Liver (tissue), 9 donors: ENCODE results near the gene ZIC1. TPM values are rescaled to one million over a fixed set of nuclear protein-coding genes. Genes with fewer than 3 reads are reported as not detected.

Source experiments
- DNase-seq: peaks from one replicate; pipeline ENCODE4 v3.0.0-alpha.2; 2017; ENCODE audit warnings: low spot score
- H3K27ac ChIP-seq, 2 donors: one replicate each; pipeline ENCODE4 v1.7.0; 2013; ENCODE audit warnings: inconsistent platforms in 2 of 2, low read length in 2 of 2, control low read depth in 1 of 2, low read depth in 1 of 2, mild to moderate bottlenecking in 1 of 2
- H3K27me3 ChIP-seq, 4 donors: one replicate each; pipeline versions ENCODE4 v1.6.1 to v1.7.0; 2013; ENCODE audit warnings: low read length in 3 of 4, inconsistent platforms in 1 of 4, mild to moderate bottlenecking in 1 of 4, moderate library complexity in 1 of 4; ENCODE audit not compliant: control insufficient read depth in 4 of 4, insufficient read depth in 4 of 4
- H3K36me3 ChIP-seq, 4 donors: one replicate each; pipeline versions ENCODE4 v1.6.1 to v1.7.0; 2013; ENCODE audit warnings: low read length in 3 of 4, mild to moderate bottlenecking in 3 of 4, low read depth in 1 of 4, moderate library complexity in 1 of 4; ENCODE audit not compliant: control insufficient read depth in 4 of 4, insufficient read depth in 3 of 4
- H3K4me1 ChIP-seq, 4 donors: one replicate each; pipeline versions ENCODE4 v1.6.1 to v1.7.0; 2013; ENCODE audit warnings: low read length in 3 of 4, mild to moderate bottlenecking in 3 of 4, moderate library complexity in 1 of 4; ENCODE audit not compliant: control insufficient read depth in 4 of 4, insufficient read depth in 4 of 4
- H3K4me3 ChIP-seq, 3 donors: one replicate each; pipeline versions ENCODE4 v1.6.1 to v1.7.0; 2013; ENCODE audit warnings: low read length in 3 of 3, control low read depth in 1 of 3, low read depth in 1 of 3, mild to moderate bottlenecking in 1 of 3
- H3K9ac ChIP-seq, 2 donors: one replicate each; pipeline ENCODE4 v1.7.0; 2013; ENCODE audit warnings: low read length in 2 of 2, mild to moderate bottlenecking in 2 of 2, moderate library complexity in 2 of 2, control low read depth in 1 of 2, low read depth in 1 of 2
- H3K9me3 ChIP-seq, 4 donors: one replicate each; pipeline versions ENCODE4 v1.6.1 to v1.7.0; 2013; ENCODE audit warnings: low read length in 3 of 4; ENCODE audit not compliant: control insufficient read depth in 4 of 4
- ATF3 ChIP-seq: IDR thresholded peaks from 2 replicates; pipeline ENCODE4 v1.6.1; 2016; ENCODE audit warnings: antibody characterized with exemption
- FOXA1 ChIP-seq: IDR thresholded peaks from 2 replicates; pipeline ENCODE4 v1.6.1; 2016; ENCODE audit warnings: antibody characterized with exemption
- GABPA ChIP-seq, 2 donors: IDR thresholded peaks in 1 of 2; conservative IDR thresholded peaks in 1 of 2; 2 replicates each; pipeline ENCODE4 v1.6.1; 2016; ENCODE audit warnings: antibody characterized with exemption in 2 of 2, mild to moderate bottlenecking in 1 of 2, moderate library complexity in 1 of 2
- HNF4A ChIP-seq, 2 donors: conservative IDR thresholded peaks; 2 replicates each; pipeline ENCODE4 v1.6.1; 2016; ENCODE audit warnings: antibody characterized with exemption in 2 of 2, mild to moderate bottlenecking in 2 of 2
- JUND ChIP-seq, 2 donors: IDR thresholded peaks; 2 replicates each; pipeline ENCODE4 v1.6.1; 2016; ENCODE audit warnings: antibody characterized with exemption in 2 of 2
- NR2F2 ChIP-seq: IDR thresholded peaks from 2 replicates; pipeline ENCODE4 v1.6.1; 2016; ENCODE audit warnings: antibody characterized with exemption
- RAD21 ChIP-seq, 2 donors: IDR thresholded peaks; 2 replicates each; pipeline ENCODE4 v1.6.1; 2016; ENCODE audit warnings: antibody characterized with exemption in 2 of 2, mild to moderate bottlenecking in 2 of 2
- RXRA ChIP-seq, 2 donors: IDR thresholded peaks; 2 replicates each; pipeline ENCODE4 v1.6.1; 2017 to 2018; ENCODE audit warnings: antibody characterized with exemption in 2 of 2, mild to moderate bottlenecking in 1 of 2
- TAF1 ChIP-seq: conservative IDR thresholded peaks from 2 replicates; pipeline ENCODE4 v1.6.1; 2016; ENCODE audit warnings: antibody characterized with exemption, mild to moderate bottlenecking
- YY1 ChIP-seq: IDR thresholded peaks from 2 replicates; pipeline ENCODE4 v1.6.1; 2016; ENCODE audit warnings: antibody characterized with exemption, mild to moderate bottlenecking
- WGBS: extraction: QIAGEN DNeasy Blood & Tissue Kit; methylation state at CpG from one replicate; pipeline ENCODE4 v1.1.7; 2013; 5-methylcytosine and 5-hydroxymethylcytosine counted together
- polyA plus RNA-seq, 2 donors: library from polyadenylated mRNA; stranded (reverse) in 1 of 2; unstranded in 1 of 2; fragments of 200-250 nt in 1 of 2; fragments of >200 nt in 1 of 2; fragmentation: Nextera tagmentation in 1 of 2; extraction: Ambion mirVana in 1 of 2; gene quantifications; one replicate each; pipeline versions ENCODE4 v1.2.1 to v1.2.3, GENCODE V29; 2013 to 2015
- total RNA-seq, 2 donors: library from RNA; depleted of rRNA; stranded (reverse); fragments of >200 nt; gene quantifications; one replicate each; pipeline ENCODE4 v1.2.3, GENCODE V29; 2014
- TF ChIP-seq, protein P1 (sequence below): IDR thresholded peaks from 2 replicates; pipeline ENCODE4 v1.6.1; 2016; ENCODE audit warnings: antibody characterized with exemption, mild to moderate bottlenecking
- TF ChIP-seq, protein P2 (sequence below): IDR thresholded peaks from 2 replicates; pipeline ENCODE4 v1.6.1; 2016; ENCODE audit warnings: antibody characterized with exemption
- TF ChIP-seq, protein P3 (sequence below): fragments of 150-350 bp; IDR thresholded peaks from 2 replicates; pipeline ENCODE4 v1.5.1; 2017; ENCODE audit warnings: improper control_type of control experiment, low read depth, low read length; ENCODE audit not compliant: missing input control
- donor health status: healthy.
- donor health status: healthy.
- donor health status: healthy.
- donor health status: healthy.
- donor health status: healthy.

ZIC1 gene
- total and polyA plus RNA-seq, 4 donors, result 4.4 TPM; not detected in 3

GRCh38 chr3:147411815-147412241 lies 2.7 kb downstream of the ZIC1 start:
- TF ChIP-seq NR2F2, result no peak
- TF ChIP-seq, protein P1, sequence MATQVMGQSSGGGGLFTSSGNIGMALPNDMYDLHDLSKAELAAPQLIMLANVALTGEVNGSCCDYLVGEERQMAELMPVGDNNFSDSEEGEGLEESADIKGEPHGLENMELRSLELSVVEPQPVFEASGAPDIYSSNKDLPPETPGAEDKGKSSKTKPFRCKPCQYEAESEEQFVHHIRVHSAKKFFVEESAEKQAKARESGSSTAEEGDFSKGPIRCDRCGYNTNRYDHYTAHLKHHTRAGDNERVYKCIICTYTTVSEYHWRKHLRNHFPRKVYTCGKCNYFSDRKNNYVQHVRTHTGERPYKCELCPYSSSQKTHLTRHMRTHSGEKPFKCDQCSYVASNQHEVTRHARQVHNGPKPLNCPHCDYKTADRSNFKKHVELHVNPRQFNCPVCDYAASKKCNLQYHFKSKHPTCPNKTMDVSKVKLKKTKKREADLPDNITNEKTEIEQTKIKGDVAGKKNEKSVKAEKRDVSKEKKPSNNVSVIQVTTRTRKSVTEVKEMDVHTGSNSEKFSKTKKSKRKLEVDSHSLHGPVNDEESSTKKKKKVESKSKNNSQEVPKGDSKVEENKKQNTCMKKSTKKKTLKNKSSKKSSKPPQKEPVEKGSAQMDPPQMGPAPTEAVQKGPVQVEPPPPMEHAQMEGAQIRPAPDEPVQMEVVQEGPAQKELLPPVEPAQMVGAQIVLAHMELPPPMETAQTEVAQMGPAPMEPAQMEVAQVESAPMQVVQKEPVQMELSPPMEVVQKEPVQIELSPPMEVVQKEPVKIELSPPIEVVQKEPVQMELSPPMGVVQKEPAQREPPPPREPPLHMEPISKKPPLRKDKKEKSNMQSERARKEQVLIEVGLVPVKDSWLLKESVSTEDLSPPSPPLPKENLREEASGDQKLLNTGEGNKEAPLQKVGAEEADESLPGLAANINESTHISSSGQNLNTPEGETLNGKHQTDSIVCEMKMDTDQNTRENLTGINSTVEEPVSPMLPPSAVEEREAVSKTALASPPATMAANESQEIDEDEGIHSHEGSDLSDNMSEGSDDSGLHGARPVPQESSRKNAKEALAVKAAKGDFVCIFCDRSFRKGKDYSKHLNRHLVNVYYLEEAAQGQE, result no peak
- peaks cover 0 to 12% (median 5%) of the 10 kb centered on the region in 4 donors for H3K9me3 ChIP-seq
- no peak overlapping the region for H3K27ac ChIP-seq
- H3K4me1 ChIP-seq, result peaks cover 7 to 35% (median 13%) of the 10 kb centered on the region in 4 donors
- no peak for DNase-seq
- no peak overlapping the region for H3K4me3 ChIP-seq
- peaks cover 0 to 41% (median 13%) of the 10 kb centered on the region in 4 donors for H3K27me3 ChIP-seq
- H3K36me3 ChIP-seq, result peaks cover 0 to 7% (median 0%) of the 10 kb centered on the region in 4 donors
- no peak overlapping the region for H3K9ac ChIP-seq
- WGBS, result 19% methylated on average over 20 of the region's 20 CpGs

DNA sequence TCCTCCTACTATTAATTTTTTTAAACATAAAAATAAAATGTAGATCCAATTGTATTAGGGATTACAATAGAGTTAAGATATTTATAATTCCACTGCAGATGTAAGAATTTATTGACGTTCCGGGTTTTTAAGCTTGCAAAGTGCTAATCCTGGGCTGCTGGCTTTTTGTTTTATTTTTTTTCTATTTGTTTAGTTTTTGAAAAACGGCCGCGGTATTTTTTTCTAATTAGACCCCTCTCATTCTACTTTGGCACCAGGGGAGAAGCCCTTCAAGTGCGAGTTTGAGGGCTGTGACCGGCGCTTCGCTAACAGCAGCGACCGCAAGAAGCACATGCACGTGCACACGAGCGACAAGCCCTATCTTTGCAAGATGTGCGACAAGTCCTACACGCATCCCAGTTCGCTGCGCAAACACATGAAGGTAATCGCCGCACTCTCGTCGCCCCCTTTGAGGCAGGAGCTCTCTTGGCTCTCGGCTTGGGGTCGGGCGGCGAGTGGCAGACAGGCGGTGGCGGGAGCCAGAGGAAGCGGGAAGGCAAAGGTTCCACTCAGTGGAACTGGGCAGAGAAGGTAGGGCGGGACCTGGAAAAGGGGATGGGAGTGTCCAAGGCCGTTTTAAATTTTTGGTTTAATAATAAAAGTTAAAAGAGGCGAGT lies 3.2 kb downstream of the ZIC1 start:
- Histone ChIP-seq H3K4me3 (no peak overlapping the region), H3K36me3 (peaks cover 0 to 7% (median 0%) of the 10 kb centered on the region in 4 donors), H3K4me1 (peaks cover 7 to 35% (median 13%) of the 10 kb centered on the region in 4 donors), H3K27ac (no peak overlapping the region), H3K9ac (no peak overlapping the region), H3K9me3 (peaks cover 0 to 10% (median 5%) of the 10 kb centered on the region in 4 donors), H3K27me3 (peaks cover 0 to 37% (median 13%) of the 10 kb centered on the region in 4 donors)
- TF ChIP-seq, protein P2, sequence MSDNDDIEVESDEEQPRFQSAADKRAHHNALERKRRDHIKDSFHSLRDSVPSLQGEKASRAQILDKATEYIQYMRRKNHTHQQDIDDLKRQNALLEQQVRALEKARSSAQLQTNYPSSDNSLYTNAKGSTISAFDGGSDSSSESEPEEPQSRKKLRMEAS, result no peak
- TF ChIP-seq RXRA (IDR thresholded peaks at IDR 0.05) (no peak), YY1 (no peak), JUND (IDR thresholded peaks at IDR 0.05) (no peak), NR2F2 (no peak), HNF4A (conservative IDR thresholded peaks at IDR 0.05) (no peak), TAF1 (no peak), RAD21 (IDR thresholded peaks at IDR 0.05) (no peak), ATF3 (no peak), GABPA (IDR thresholded peaks at IDR 0.05 in 1 of 2, conservative IDR thresholded peaks at IDR 0.05 in 1 of 2) (no peak), FOXA1 (no peak)
- TF ChIP-seq, protein P1, result no peak
- TF ChIP-seq, protein P3, sequence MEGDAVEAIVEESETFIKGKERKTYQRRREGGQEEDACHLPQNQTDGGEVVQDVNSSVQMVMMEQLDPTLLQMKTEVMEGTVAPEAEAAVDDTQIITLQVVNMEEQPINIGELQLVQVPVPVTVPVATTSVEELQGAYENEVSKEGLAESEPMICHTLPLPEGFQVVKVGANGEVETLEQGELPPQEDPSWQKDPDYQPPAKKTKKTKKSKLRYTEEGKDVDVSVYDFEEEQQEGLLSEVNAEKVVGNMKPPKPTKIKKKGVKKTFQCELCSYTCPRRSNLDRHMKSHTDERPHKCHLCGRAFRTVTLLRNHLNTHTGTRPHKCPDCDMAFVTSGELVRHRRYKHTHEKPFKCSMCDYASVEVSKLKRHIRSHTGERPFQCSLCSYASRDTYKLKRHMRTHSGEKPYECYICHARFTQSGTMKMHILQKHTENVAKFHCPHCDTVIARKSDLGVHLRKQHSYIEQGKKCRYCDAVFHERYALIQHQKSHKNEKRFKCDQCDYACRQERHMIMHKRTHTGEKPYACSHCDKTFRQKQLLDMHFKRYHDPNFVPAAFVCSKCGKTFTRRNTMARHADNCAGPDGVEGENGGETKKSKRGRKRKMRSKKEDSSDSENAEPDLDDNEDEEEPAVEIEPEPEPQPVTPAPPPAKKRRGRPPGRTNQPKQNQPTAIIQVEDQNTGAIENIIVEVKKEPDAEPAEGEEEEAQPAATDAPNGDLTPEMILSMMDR, result no peak
- DNase-seq, result no peak
- WGBS, result 27% methylated on average over 32 of the region's 32 CpGs
